ENCODE results near the gene GRHL3. TPM values are rescaled to one million over a fixed set of nuclear protein-coding genes. Genes with fewer than 3 reads are reported as not detected.

GRHL3 gene
- total RNA-seq, 4 donors from 2014 or later = 77.6 to 179 (median 115) TPM

- Histone ChIP-seq H3K9me3 (no peaks in the 10 kb centered on the region), H3K4me1 (peaks cover 4 to 79% (median 25%) of the 10 kb centered on the region in 3 donors), H3K27me3 (no peaks in the 10 kb centered on the region), H3K27ac (peak overlapping the region; percentile 71 to 91 (median 90)), H3K36me3 (peaks cover 0 to 7% (median 0%) of the 10 kb centered on the region in 3 donors), H3K4me3 (peak overlapping the region in 3 of 4 donors; percentile 16 to 32 (median 21))
- TF ChIP-seq CTCF (IDR thresholded peaks at IDR 0.05) (peak; percentile 90 to 99 (median 96)), POLR2A (IDR thresholded peaks at IDR 0.05) (no peak)
- 5 to 6% methylated on average over 10 to 12 of the region's 12 CpGs for WGBS, 2 donors
- no peak for DNase-seq
- intact Hi-C loops (cut with DNase I) = loop anchor here (2.0 kb wide), 1 partner anchor 188 kb away; no protein-coding TSS in a partner anchor
Measured at GRCh38 chr1:24390924-24391782, 72.0 kb downstream of the GRHL3 start.

- Histone ChIP-seq H3K36me3 (peaks cover 0 to 7% (median 0%) of the 10 kb centered on the region in 3 donors), H3K4me1 (peaks cover 0 to 71% (median 20%) of the 10 kb centered on the region in 3 donors), H3K9me3 (no peaks in the 10 kb centered on the region), H3K27me3 (no peaks in the 10 kb centered on the region), H3K4me3 (peak overlapping the region in 3 of 4 donors; percentile 16 to 32 (median 21)), H3K27ac (peak overlapping the region; percentile 71 to 91 (median 90))
- intact Hi-C loops (cut with DNase I) = loop anchor here (2.0 kb wide), 1 partner anchor 189 kb away; no protein-coding TSS in a partner anchor
- TF ChIP-seq CTCF (IDR thresholded peaks at IDR 0.05) (peak; percentile 69 to 90 (median 85)), POLR2A (IDR thresholded peaks at IDR 0.05) (no peak)
- no peak for DNase-seq
- WGBS, 2 donors = 8 to 19% methylated on average over 10 to 11 of the region's 11 CpGs
Measured at GRCh38 chr1:24391882-24392603, 72.9 kb downstream of the GRHL3 start.

GRCh38 chr1:24392604-24392946, 73.4 kb downstream of the GRHL3 start:
- H3K27me3 ChIP-seq = no peaks in the 10 kb centered on the region
- H3K4me3 ChIP-seq = no peak overlapping the region
- peak in 1 of 6 experiments; percentile 8 for TF ChIP-seq CTCF (IDR thresholded peaks at IDR 0.05)
- no peak for TF ChIP-seq POLR2A (IDR thresholded peaks at IDR 0.05)
- H3K9me3 ChIP-seq = no peaks in the 10 kb centered on the region
- intact Hi-C loops (cut with DNase I) = no loop called here
- peaks cover 0 to 7% (median 0%) of the 10 kb centered on the region in 3 donors for H3K36me3 ChIP-seq
- peak overlapping the region; percentile 71 to 91 (median 90) for H3K27ac ChIP-seq
- no peak for DNase-seq
- peaks cover 0 to 65% (median 20%) of the 10 kb centered on the region in 3 donors for H3K4me1 ChIP-seq
- WGBS, 2 donors = 64 to 83% methylated on average over 3 to 4 of the region's 4 CpGs

- intact Hi-C loops (cut with DNase I) = no loop called here
Measured at GRCh38 chr1:24392982-24393650, 74.0 kb downstream of the GRHL3 start.

More at GRCh38 chr1:24392982-24393650, 74.0 kb downstream of the GRHL3 start:
- H3K36me3 ChIP-seq = peaks cover 0 to 4% (median 0%) of the 10 kb centered on the region in 3 donors
- no peak for DNase-seq
- TF ChIP-seq POLR2A (IDR thresholded peaks at IDR 0.05) = no peak
- TF ChIP-seq CTCF (IDR thresholded peaks at IDR 0.05) = no peak
- peak overlapping the region; percentile 71 to 91 (median 90) for H3K27ac ChIP-seq
- H3K9me3 ChIP-seq = no peaks in the 10 kb centered on the region
- 31 to 36% methylated on average over 4 of the region's 4 CpGs for WGBS, 2 donors
- H3K4me1 ChIP-seq = peaks cover 0 to 60% (median 20%) of the 10 kb centered on the region in 3 donors
- no peaks in the 10 kb centered on the region for H3K27me3 ChIP-seq
- no peak overlapping the region for H3K4me3 ChIP-seq
